H9 (cell line): ENCODE data around the gene EGFR. TPM values are rescaled to one million over a fixed set of nuclear protein-coding genes. Genes with fewer than 3 reads are reported as not detected.

Experiments
- DNase-seq: peaks from one replicate; pipeline ENCODE4 v3.0.0-alpha.2; 2017
- H2AFZ ChIP-seq: one replicate; pipeline ENCODE4 v1.6.1; 2013; ENCODE audit warnings: mild to moderate bottlenecking, low read length, control low read depth, moderate library complexity
- H2AK5ac ChIP-seq: 2 replicates; pipeline ENCODE4 v1.6.1; 2013; ENCODE audit warnings: low read length, control low read depth, mixed read lengths; ENCODE audit not compliant: insufficient read length
- H2BK120ac ChIP-seq: one replicate; pipeline ENCODE4 v1.6.1; 2013; ENCODE audit warnings: low read depth, mild to moderate bottlenecking, low read length, control low read depth, inconsistent platforms; ENCODE audit not compliant: poor library complexity, severe bottlenecking
- H2BK12ac ChIP-seq: 2 replicates; pipeline ENCODE4 v1.6.1; 2013; ENCODE audit warnings: low read length, control low read depth, mixed read lengths, low read depth; ENCODE audit not compliant: insufficient read length
- H2BK15ac ChIP-seq: 2 replicates; pipeline ENCODE4 v1.6.1; 2013; ENCODE audit warnings: low read depth, low read length, control low read depth
- H2BK20ac ChIP-seq: one replicate; pipeline ENCODE4 v1.6.1; 2013; ENCODE audit warnings: low read depth, mild to moderate bottlenecking, low read length, control low read depth, inconsistent platforms; ENCODE audit not compliant: poor library complexity, severe bottlenecking
- H2BK5ac ChIP-seq: 2 replicates; pipeline ENCODE4 v1.6.1; 2013; ENCODE audit warnings: low read length, control low read depth, mixed read lengths; ENCODE audit not compliant: insufficient read length
- H3K14ac ChIP-seq: 2 replicates; pipeline ENCODE4 v1.6.1; 2013; ENCODE audit warnings: low read length, control low read depth; ENCODE audit not compliant: insufficient read depth
- H3K18ac ChIP-seq: 2 replicates; pipeline ENCODE4 v1.6.1; 2013; ENCODE audit warnings: low read depth, mild to moderate bottlenecking, mixed read lengths, low read length, control low read depth; ENCODE audit not compliant: insufficient read length
- H3K23ac ChIP-seq: 2 replicates; pipeline ENCODE4 v1.6.1; 2013; ENCODE audit warnings: low read length, control low read depth, mixed read lengths, low read depth; ENCODE audit not compliant: insufficient read length
- H3K23me2 ChIP-seq: 2 replicates; pipeline ENCODE4 v1.6.1; 2013; ENCODE audit warnings: low read depth, mild to moderate bottlenecking, mixed read lengths, low read length, control low read depth; ENCODE audit not compliant: insufficient read length, poor library complexity, severe bottlenecking
- H3K27ac ChIP-seq: 2 replicates; pipeline ENCODE4 v1.5.1; 2013; ENCODE audit warnings: low read length, control low read depth, mixed read lengths, low read depth; ENCODE audit not compliant: insufficient read length
- H3K27me3 ChIP-seq: 2 replicates; pipeline ENCODE4 v1.6.1; 2013; ENCODE audit warnings: low read length, control low read depth, inconsistent platforms; ENCODE audit not compliant: insufficient read depth
- H3K4ac ChIP-seq: 2 replicates; pipeline ENCODE4 v1.6.1; 2013; ENCODE audit warnings: low read depth, mild to moderate bottlenecking, control low read depth, inconsistent platforms, low read length, moderate library complexity
- H3K4me1 ChIP-seq: 2 replicates; pipeline ENCODE4 v1.6.1; 2013; ENCODE audit warnings: low read length, control low read depth, inconsistent platforms; ENCODE audit not compliant: insufficient read depth
- H3K4me2 ChIP-seq: 2 replicates; pipeline ENCODE4 v1.6.1; 2013; ENCODE audit warnings: low read length, control low read depth, mixed read lengths; ENCODE audit not compliant: insufficient read length, insufficient read depth
- H3K56ac ChIP-seq: 2 replicates; pipeline ENCODE4 v1.6.1; 2013; ENCODE audit warnings: low read depth, mild to moderate bottlenecking, mixed read lengths, low read length, control low read depth; ENCODE audit not compliant: insufficient read length
- H3K79me1 ChIP-seq: 2 replicates; pipeline ENCODE4 v1.6.1; 2013; ENCODE audit warnings: low read depth, mild to moderate bottlenecking, moderate library complexity, low read length, control low read depth, inconsistent platforms; ENCODE audit not compliant: insufficient read depth, poor library complexity, severe bottlenecking
- H3K79me2 ChIP-seq: 2 replicates; pipeline ENCODE4 v1.6.1; 2013; ENCODE audit warnings: low read length, control low read depth, inconsistent platforms; ENCODE audit not compliant: insufficient read depth
- H3K9ac ChIP-seq: 2 replicates; pipeline ENCODE4 v1.6.1; 2013; ENCODE audit warnings: low read length, control low read depth, mixed read lengths; ENCODE audit not compliant: insufficient read length; ENCODE audit errors: extremely low read depth
- H3K9me3 ChIP-seq: one replicate; pipeline ENCODE4 v1.6.1; 2013; ENCODE audit warnings: low read depth, low read length, inconsistent platforms; ENCODE audit not compliant: control insufficient read depth
- H3T11ph ChIP-seq: one replicate; pipeline ENCODE4 v1.6.1; 2013; ENCODE audit warnings: mild to moderate bottlenecking, low read length, control low read depth, inconsistent platforms
- H4K20me1 ChIP-seq: one replicate; pipeline ENCODE4 v1.6.1; 2013; ENCODE audit not compliant: control insufficient read depth, insufficient read length, insufficient read depth
- H4K5ac ChIP-seq: 2 replicates; pipeline ENCODE4 v1.6.1; 2013; ENCODE audit warnings: low read depth, mild to moderate bottlenecking, mixed read lengths, low read length, control low read depth; ENCODE audit not compliant: insufficient read length
- H4K8ac ChIP-seq: replicated peaks from 2 replicates; pipeline ENCODE4 v1.6.1; 2013; ENCODE audit warnings: low read length, control low read depth, mixed read lengths, low read depth; ENCODE audit not compliant: insufficient read length
- H4K91ac ChIP-seq: 2 replicates; pipeline ENCODE4 v1.6.1; 2013; ENCODE audit warnings: low read depth, mild to moderate bottlenecking, moderate library complexity, mixed read lengths, low read length, control low read depth; ENCODE audit not compliant: insufficient read length
- H3K27ac Mint-ChIP-seq, 3 experiments: 2 replicates in 2 of 3; 3 replicates in 1 of 3; pipeline ENCODE4 v1.8.0; 2020 to 2021; ENCODE audit warnings: mixed read lengths in 3 of 3, mild to moderate bottlenecking in 1 of 3, moderate library complexity in 1 of 3
- H3K27me3 Mint-ChIP-seq: 2 replicates; pipeline ENCODE4 v1.8.0; 2021; ENCODE audit warnings: low read depth, mild to moderate bottlenecking, moderate library complexity, mixed read lengths
- H3K36me3 Mint-ChIP-seq, 3 experiments: 2 replicates in 2 of 3; 3 replicates in 1 of 3; pipeline ENCODE4 v1.8.0; 2020 to 2021; ENCODE audit warnings: low read depth in 3 of 3, mixed read lengths in 3 of 3; ENCODE audit not compliant: insufficient read depth in 1 of 3
- H3K4me1 Mint-ChIP-seq, 2 experiments: 2 replicates each; pipeline ENCODE4 v1.8.0; 2020; ENCODE audit warnings: mixed read lengths in 2 of 2
- H3K4me3 Mint-ChIP-seq, 2 experiments: 2 replicates in 1 of 2; 3 replicates in 1 of 2; pipeline ENCODE4 v1.8.0; 2020 to 2021; ENCODE audit warnings: mild to moderate bottlenecking in 2 of 2, mixed read lengths in 2 of 2, moderate library complexity in 1 of 2
- H3K9me3 Mint-ChIP-seq, 2 experiments: 2 replicates in 1 of 2; 3 replicates in 1 of 2; pipeline ENCODE4 v1.8.0; 2020; ENCODE audit warnings: mild to moderate bottlenecking in 2 of 2, mixed read lengths in 2 of 2, moderate library complexity in 1 of 2
- total RNA-seq: library from RNA; stranded (reverse); gene quantifications from 2 replicates; pipeline ENCODE4 v1.2.1, GENCODE V29; 2021
- TF ChIP-seq, protein P1 (sequence below): fragments of 200-600 bp; sonication (generic); conservative IDR thresholded peaks from 3 replicates; pipeline ENCODE4 v1.8.0; 2021; ENCODE audit warnings: antibody characterized with exemption, mild to moderate bottlenecking

The EGFR gene
- total RNA-seq, 1 experiment from 2014 or later, result 3.3 TPM

DNA sequence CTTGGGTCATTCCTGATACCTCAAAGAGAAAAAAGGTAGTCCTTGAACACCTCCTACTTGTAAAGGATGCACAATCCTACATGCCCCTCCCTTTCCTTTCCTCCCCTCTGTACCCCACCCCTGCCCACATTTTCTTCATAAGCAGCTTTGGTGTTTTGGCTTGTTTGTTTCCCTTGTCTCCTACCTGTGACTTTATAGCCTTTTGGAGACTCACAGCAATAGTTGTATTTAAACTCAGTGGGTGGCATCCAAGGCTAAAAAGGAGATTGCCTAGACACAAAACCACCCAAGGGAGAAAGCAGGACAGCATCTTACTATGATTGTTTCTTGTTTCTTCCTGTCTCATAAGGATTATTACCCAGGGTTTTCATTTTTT lies 63.4 kb downstream of the EGFR start:
- H4K5ac ChIP-seq, result no peak overlapping the region
- Mint-ChIP-seq H3K9me3 (no peaks in the 10 kb centered on the region), H3K36me3 (no peaks in the 10 kb centered on the region; a peak in 1 of 7 replicates), H3K27ac (no peak overlapping the region), H3K4me1 (peaks cover 25 to 28% of the 10 kb centered on the region in 2 experiments), H3K4me3 (no peak overlapping the region), H3K27me3 (no peaks in the 10 kb centered on the region)
- H3K23ac ChIP-seq, result no peak overlapping the region
- no peak overlapping the region for H2BK15ac ChIP-seq
- no peak overlapping the region for H2BK5ac ChIP-seq
- H3K4me1 ChIP-seq, result peaks cover 2% of the 10 kb centered on the region; the same call in 1 of the 2 replicates
- no peaks in the 10 kb centered on the region for H3K27me3 ChIP-seq
- no peak overlapping the region for H2AK5ac ChIP-seq
- H3K27ac ChIP-seq, result no peak overlapping the region
- H2AFZ ChIP-seq, result no peak overlapping the region
- no peak overlapping the region for H3K14ac ChIP-seq
- no peak overlapping the region for H3K4me2 ChIP-seq
- H3K79me2 ChIP-seq, result no peaks in the 10 kb centered on the region
- H4K8ac ChIP-seq, result no peak overlapping the region
- no peak overlapping the region for H3K9ac ChIP-seq
- no peak overlapping the region for H3T11ph ChIP-seq
- no peak overlapping the region for H2BK120ac ChIP-seq
- H4K20me1 ChIP-seq, result no peaks in the 10 kb centered on the region
- H3K18ac ChIP-seq, result no peak overlapping the region
- no peak overlapping the region for H3K56ac ChIP-seq
- no peak overlapping the region for H2BK12ac ChIP-seq
- TF ChIP-seq, protein P1, sequence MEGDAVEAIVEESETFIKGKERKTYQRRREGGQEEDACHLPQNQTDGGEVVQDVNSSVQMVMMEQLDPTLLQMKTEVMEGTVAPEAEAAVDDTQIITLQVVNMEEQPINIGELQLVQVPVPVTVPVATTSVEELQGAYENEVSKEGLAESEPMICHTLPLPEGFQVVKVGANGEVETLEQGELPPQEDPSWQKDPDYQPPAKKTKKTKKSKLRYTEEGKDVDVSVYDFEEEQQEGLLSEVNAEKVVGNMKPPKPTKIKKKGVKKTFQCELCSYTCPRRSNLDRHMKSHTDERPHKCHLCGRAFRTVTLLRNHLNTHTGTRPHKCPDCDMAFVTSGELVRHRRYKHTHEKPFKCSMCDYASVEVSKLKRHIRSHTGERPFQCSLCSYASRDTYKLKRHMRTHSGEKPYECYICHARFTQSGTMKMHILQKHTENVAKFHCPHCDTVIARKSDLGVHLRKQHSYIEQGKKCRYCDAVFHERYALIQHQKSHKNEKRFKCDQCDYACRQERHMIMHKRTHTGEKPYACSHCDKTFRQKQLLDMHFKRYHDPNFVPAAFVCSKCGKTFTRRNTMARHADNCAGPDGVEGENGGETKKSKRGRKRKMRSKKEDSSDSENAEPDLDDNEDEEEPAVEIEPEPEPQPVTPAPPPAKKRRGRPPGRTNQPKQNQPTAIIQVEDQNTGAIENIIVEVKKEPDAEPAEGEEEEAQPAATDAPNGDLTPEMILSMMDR, result no peak
- H3K9me3 ChIP-seq, result no peaks in the 10 kb centered on the region
- no peak overlapping the region for H4K91ac ChIP-seq
- H2BK20ac ChIP-seq, result no peak overlapping the region
- no peak for DNase-seq
- H3K23me2 ChIP-seq, result no peaks in the 10 kb centered on the region
- H3K79me1 ChIP-seq, result no peaks in the 10 kb centered on the region
- no peak overlapping the region for H3K4ac ChIP-seq
